ENCODE results near the gene CDC20. TPM values are rescaled to one million over a fixed set of nuclear protein-coding genes. Genes with fewer than 3 reads are reported as not detected.

The CDC20 gene
- total RNA-seq, 1 donor from 2014 or later: 0.99 TPM

GRCh38 chr1:43387976-43388599 is 29.3 kb downstream of the CDC20 start:
- Histone ChIP-seq H3K9me3 (replicated peaks) (no peaks in the 10 kb centered on the region), H3K36me3 (peaks cover 45% of the 10 kb centered on the region), H3K4me1 (peaks cover 52% of the 10 kb centered on the region), H3K27ac (replicated peaks) (no peak overlapping the region), H3K4me3 (peak overlapping the region; percentile 90), H3K27me3 (ENCODE audit: low read depth) (no peaks in the 10 kb centered on the region)
- intact Hi-C loops (cut with micrococcal nuclease): loop anchor here (10.0 kb wide), 1 partner anchor 163 kb away; no protein-coding TSS in a partner anchor
- TF ChIP-seq, protein P1, sequence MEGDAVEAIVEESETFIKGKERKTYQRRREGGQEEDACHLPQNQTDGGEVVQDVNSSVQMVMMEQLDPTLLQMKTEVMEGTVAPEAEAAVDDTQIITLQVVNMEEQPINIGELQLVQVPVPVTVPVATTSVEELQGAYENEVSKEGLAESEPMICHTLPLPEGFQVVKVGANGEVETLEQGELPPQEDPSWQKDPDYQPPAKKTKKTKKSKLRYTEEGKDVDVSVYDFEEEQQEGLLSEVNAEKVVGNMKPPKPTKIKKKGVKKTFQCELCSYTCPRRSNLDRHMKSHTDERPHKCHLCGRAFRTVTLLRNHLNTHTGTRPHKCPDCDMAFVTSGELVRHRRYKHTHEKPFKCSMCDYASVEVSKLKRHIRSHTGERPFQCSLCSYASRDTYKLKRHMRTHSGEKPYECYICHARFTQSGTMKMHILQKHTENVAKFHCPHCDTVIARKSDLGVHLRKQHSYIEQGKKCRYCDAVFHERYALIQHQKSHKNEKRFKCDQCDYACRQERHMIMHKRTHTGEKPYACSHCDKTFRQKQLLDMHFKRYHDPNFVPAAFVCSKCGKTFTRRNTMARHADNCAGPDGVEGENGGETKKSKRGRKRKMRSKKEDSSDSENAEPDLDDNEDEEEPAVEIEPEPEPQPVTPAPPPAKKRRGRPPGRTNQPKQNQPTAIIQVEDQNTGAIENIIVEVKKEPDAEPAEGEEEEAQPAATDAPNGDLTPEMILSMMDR (IDR thresholded peaks at IDR 0.05; ENCODE audit: borderline replicate concordance): no peak
- DNase-seq: no peak

- intact Hi-C loops (cut with micrococcal nuclease): loop anchor here (10.0 kb wide), 1 partner anchor 164 kb away; no protein-coding TSS in a partner anchor
- H3K4me1 ChIP-seq: peaks cover 47% of the 10 kb centered on the region
- H3K4me3 ChIP-seq: peak overlapping the region; percentile 90
- H3K27me3 ChIP-seq (ENCODE audit: low read depth): no peaks in the 10 kb centered on the region
- TF ChIP-seq, protein P1 (IDR thresholded peaks at IDR 0.05; ENCODE audit: borderline replicate concordance): no peak
- DNase-seq: no peak
- no peaks in the 10 kb centered on the region for H3K9me3 ChIP-seq (replicated peaks)
- peaks cover 39% of the 10 kb centered on the region for H3K36me3 ChIP-seq
- no peak overlapping the region for H3K27ac ChIP-seq (replicated peaks)
Measured at GRCh38 chr1:43388613-43389012, 29.8 kb downstream of the CDC20 start.

GRCh38 chr1:43389326-43390313 is 30.8 kb downstream of the CDC20 start, which contains the start of the genes MED8 and SZT2:
Gene MED8, minus strand, starts transcription at chr1:43389800. Its CDS starts 36 bp downstream, at chr1:43389764.
Gene SZT2, plus strand, starts transcription at chr1:43389899. Its CDS starts 70 bp downstream, at chr1:43389969.
- H3K4me1 ChIP-seq: peaks cover 44% of the 10 kb centered on the region
- peaks cover 35% of the 10 kb centered on the region for H3K36me3 ChIP-seq
- no peaks in the 10 kb centered on the region for H3K27me3 ChIP-seq (ENCODE audit: low read depth)
- intact Hi-C loops (cut with micrococcal nuclease): loop anchor here (10.0 kb wide), 1 partner anchor 165 kb away; no protein-coding TSS in a partner anchor
- H3K27ac ChIP-seq (replicated peaks): peak within 1 kb of the TSS; percentile 89
- TF ChIP-seq, protein P1 (IDR thresholded peaks at IDR 0.05; ENCODE audit: borderline replicate concordance): no peak
- DNase-seq: peak; percentile 95
- peak within 1 kb of the TSS; percentile 90 for H3K4me3 ChIP-seq
- H3K9me3 ChIP-seq (replicated peaks): no peaks in the 10 kb centered on the region

- intact Hi-C loops (cut with micrococcal nuclease): no loop called here
- Histone ChIP-seq H3K9me3 (replicated peaks) (no peaks in the 10 kb centered on the region), H3K4me1 (peaks cover 37% of the 10 kb centered on the region), H3K27me3 (ENCODE audit: low read depth) (no peaks in the 10 kb centered on the region), H3K27ac (replicated peaks) (no peak overlapping the region), H3K4me3 (no peak overlapping the region), H3K36me3 (peaks cover 20% of the 10 kb centered on the region)
- TF ChIP-seq, protein P1 (IDR thresholded peaks at IDR 0.05; ENCODE audit: borderline replicate concordance): no peak
- DNase-seq: no peak
Measured at GRCh38 chr1:43392702-43393101, 33.9 kb downstream of the CDC20 start.

- intact Hi-C loops (cut with micrococcal nuclease): no loop called here
- Histone ChIP-seq H3K9me3 (replicated peaks) (no peaks in the 10 kb centered on the region), H3K27me3 (ENCODE audit: low read depth) (no peaks in the 10 kb centered on the region), H3K4me1 (peaks cover 10% of the 10 kb centered on the region), H3K36me3 (peaks cover 20% of the 10 kb centered on the region), H3K4me3 (no peak overlapping the region), H3K27ac (replicated peaks) (no peak overlapping the region)
- TF ChIP-seq, protein P1 (IDR thresholded peaks at IDR 0.05; ENCODE audit: borderline replicate concordance): no peak
- no peak for DNase-seq
Measured at GRCh38 chr1:43395523-43395922, 36.7 kb downstream of the CDC20 start.

Measured in left ventricle myocardium inferior (tissue), 1 donor.